Chondrocyte (in vitro differentiated cells): Measurements from ENCODE around the gene SEC23B. TPM values are rescaled to one million over a fixed set of nuclear protein-coding genes. Genes with fewer than 3 reads are reported as not detected.

ENCODE experiments used
- DNase-seq: peaks from one replicate; pipeline ENCODE4 v3.0.0; 2021; ENCODE audit warnings: mixed read lengths, low spot score
- H3K27ac Mint-ChIP-seq: one replicate; pipeline ENCODE4 v1.8.0; 2021; ENCODE audit warnings: mild to moderate bottlenecking, moderate library complexity, mixed read lengths; ENCODE audit not compliant: unreplicated experiment
- H3K27me3 Mint-ChIP-seq: 2 replicates; pipeline ENCODE4 v1.8.0; 2021; ENCODE audit warnings: low read depth, mixed read lengths
- H3K36me3 Mint-ChIP-seq: 2 replicates; pipeline ENCODE4 v1.8.0; 2021; ENCODE audit warnings: low read depth, mixed read lengths
- H3K4me1 Mint-ChIP-seq: 2 replicates; pipeline ENCODE4 v1.8.0; 2021; ENCODE audit warnings: low read depth, mild to moderate bottlenecking, mixed read lengths
- H3K4me3 Mint-ChIP-seq: one replicate; pipeline ENCODE4 v1.8.0; 2021; ENCODE audit warnings: mild to moderate bottlenecking, moderate library complexity, mixed read lengths; ENCODE audit not compliant: unreplicated experiment
- H3K9me3 Mint-ChIP-seq: 2 replicates; pipeline ENCODE4 v1.8.0; 2021; ENCODE audit warnings: low read depth, mixed read lengths
- long read RNA-seq: library from polyadenylated mRNA; stranded (forward); transcript quantifications from one replicate; pipeline ENCODE4 v2.0.0, GENCODE V29; 2021
- total RNA-seq: library from RNA; stranded (reverse); gene quantifications from 3 replicates; pipeline ENCODE4 v1.2.1, GENCODE V29; 2021
- TF ChIP-seq, protein P1 (sequence below): fragments of 200-600 bp; sonication (generic); IDR thresholded peaks from 2 replicates; pipeline ENCODE4 v1.5.0; 2021; ENCODE audit warnings: antibody characterized with exemption, mild to moderate bottlenecking, moderate library complexity

The SEC23B gene
- total RNA-seq: 38.5 to 53.9 TPM (median 38.9 TPM) in 3 replicates
- long read RNA-seq, transcript SEC23B-202 (20 exons, 3,464 nt): major isoform, 51 of 120 reads
- long read RNA-seq, transcript SEC23B-204 (20 exons, 3,484 nt): minor isoform, 49 of 120 reads
- long read RNA-seq, partial matches to known transcripts: 10 of 120 reads
- long read RNA-seq, other reads (novel, unspliced or antisense): 9 of 120 reads

DNA sequence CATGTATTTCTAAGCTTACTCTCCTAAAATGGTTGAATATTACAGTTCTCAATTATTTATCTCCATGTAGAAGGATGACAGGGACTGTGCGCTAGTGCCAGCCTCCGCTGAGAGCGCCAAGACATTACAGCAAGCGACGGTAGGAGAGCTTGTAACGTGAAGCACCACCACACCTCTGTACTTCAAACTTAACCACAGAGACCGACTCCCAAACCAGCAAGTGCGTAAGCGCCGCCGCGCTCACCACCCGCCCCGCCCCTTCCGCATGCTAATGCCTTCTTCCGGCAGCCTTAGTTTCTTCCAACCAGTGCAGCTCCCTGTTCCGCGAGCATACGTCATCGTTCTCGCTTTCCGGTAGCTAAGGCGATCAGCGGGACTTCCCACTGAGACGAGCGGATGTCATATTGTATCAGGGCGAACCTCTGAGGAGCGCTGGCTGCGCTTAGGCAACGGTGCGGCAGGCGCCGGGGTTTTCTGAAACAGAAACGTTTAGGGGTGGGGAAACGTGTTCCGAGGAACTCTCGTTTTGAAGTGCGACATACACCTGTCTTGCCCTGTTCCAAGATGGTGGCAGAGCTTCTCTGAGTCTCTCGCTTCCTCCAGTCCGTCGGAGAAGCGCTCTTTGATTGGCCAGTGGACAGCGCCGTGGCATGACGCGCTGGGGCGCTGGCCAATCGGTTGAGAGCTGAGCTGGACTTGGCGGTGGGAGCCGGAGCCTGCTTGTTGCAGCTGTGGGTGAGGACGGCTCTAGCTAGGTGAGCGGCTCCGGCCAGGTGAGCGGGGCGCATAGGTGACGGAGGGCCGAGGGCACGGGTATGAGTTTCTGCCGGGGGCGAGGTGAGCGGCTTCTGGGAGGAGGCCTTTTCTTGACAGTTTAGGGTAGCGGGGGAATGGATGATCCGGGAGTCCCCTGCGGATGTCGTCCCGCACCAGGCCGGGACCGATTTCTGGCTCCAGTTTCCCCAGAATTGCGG lies at the start of gene SEC23B:
SEC23B (plus strand) TSS at position 723 of the 974 bp plus-strand sequence. CDS start 2,896 bp downstream, outside the sequence.
- peak; percentile 97 for DNase-seq
- Mint-ChIP-seq H3K27ac (peak within 1 kb of the TSS; percentile 100), H3K9me3 (no peaks in the 10 kb centered on the region), H3K27me3 (no peaks in the 10 kb centered on the region), H3K4me3 (peak within 1 kb of the TSS; percentile 100), H3K4me1 (peaks cover 26% of the 10 kb centered on the region), H3K36me3 (peaks cover 12% of the 10 kb centered on the region)
- TF ChIP-seq, protein P1, sequence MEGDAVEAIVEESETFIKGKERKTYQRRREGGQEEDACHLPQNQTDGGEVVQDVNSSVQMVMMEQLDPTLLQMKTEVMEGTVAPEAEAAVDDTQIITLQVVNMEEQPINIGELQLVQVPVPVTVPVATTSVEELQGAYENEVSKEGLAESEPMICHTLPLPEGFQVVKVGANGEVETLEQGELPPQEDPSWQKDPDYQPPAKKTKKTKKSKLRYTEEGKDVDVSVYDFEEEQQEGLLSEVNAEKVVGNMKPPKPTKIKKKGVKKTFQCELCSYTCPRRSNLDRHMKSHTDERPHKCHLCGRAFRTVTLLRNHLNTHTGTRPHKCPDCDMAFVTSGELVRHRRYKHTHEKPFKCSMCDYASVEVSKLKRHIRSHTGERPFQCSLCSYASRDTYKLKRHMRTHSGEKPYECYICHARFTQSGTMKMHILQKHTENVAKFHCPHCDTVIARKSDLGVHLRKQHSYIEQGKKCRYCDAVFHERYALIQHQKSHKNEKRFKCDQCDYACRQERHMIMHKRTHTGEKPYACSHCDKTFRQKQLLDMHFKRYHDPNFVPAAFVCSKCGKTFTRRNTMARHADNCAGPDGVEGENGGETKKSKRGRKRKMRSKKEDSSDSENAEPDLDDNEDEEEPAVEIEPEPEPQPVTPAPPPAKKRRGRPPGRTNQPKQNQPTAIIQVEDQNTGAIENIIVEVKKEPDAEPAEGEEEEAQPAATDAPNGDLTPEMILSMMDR: no peak

DNA sequence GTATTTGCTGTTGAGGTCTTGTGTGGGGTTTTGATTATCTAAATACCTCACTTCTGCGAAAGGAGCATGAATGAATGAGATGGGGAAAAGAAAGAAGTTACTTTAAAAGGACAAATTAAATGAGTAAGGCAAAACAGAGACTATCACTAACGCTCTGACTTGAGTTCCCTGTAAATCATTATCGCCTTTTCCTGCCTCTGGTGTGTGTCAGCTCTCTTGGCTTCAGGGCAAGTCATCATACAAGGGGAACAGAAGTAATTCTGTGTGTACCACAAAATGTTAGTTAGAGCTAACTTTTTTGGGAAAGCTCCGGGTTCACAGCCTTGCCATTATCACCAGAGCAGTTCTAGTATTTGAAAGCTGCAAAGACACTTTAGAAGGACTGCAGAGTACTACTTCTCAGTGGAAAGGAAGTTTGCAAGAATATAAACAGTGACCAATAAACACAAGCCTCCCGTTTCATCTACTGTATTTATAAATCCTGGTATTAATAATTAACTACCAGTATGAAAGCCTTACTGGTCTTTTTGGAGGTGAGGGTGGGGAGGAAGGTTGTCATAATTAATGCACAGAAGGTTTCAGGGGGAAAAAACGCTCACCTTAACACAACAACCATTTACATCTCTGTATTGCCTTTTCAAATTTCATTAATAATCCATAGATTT lies 42.1 kb upstream of the SEC23B start:
- peak overlapping the region; percentile 96 for H3K4me3 Mint-ChIP-seq
- no peaks in the 10 kb centered on the region for H3K36me3 Mint-ChIP-seq
- DNase-seq: no peak
- H3K9me3 Mint-ChIP-seq: no peaks in the 10 kb centered on the region
- H3K4me1 Mint-ChIP-seq: peaks cover 28% of the 10 kb centered on the region
- no peak overlapping the region for H3K27ac Mint-ChIP-seq
- TF ChIP-seq, protein P1: no peak
- H3K27me3 Mint-ChIP-seq: no peaks in the 10 kb centered on the region

DNA sequence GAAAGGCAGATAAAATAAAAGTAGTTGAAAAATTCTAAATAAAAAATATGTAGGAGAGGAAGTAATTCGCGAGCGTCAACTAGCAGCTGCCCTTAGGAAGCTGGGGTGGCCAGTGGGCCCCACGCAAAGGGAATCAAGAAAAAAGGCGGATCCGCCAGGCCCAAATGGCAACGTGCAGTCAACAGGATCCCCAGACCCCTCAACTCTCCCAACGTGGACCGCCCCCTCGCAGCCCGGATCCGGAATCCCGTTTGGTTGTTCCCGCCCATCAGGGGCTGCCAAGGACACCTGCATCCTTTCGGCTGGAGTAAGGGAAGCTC lies 41.2 kb upstream of the SEC23B start:
- Mint-ChIP-seq H3K27ac (peak overlapping the region; percentile 99), H3K4me3 (peak overlapping the region; percentile 96), H3K27me3 (no peaks in the 10 kb centered on the region), H3K9me3 (no peaks in the 10 kb centered on the region), H3K36me3 (no peaks in the 10 kb centered on the region), H3K4me1 (peaks cover 28% of the 10 kb centered on the region)
- no peak for DNase-seq
- TF ChIP-seq, protein P1: no peak

DNA sequence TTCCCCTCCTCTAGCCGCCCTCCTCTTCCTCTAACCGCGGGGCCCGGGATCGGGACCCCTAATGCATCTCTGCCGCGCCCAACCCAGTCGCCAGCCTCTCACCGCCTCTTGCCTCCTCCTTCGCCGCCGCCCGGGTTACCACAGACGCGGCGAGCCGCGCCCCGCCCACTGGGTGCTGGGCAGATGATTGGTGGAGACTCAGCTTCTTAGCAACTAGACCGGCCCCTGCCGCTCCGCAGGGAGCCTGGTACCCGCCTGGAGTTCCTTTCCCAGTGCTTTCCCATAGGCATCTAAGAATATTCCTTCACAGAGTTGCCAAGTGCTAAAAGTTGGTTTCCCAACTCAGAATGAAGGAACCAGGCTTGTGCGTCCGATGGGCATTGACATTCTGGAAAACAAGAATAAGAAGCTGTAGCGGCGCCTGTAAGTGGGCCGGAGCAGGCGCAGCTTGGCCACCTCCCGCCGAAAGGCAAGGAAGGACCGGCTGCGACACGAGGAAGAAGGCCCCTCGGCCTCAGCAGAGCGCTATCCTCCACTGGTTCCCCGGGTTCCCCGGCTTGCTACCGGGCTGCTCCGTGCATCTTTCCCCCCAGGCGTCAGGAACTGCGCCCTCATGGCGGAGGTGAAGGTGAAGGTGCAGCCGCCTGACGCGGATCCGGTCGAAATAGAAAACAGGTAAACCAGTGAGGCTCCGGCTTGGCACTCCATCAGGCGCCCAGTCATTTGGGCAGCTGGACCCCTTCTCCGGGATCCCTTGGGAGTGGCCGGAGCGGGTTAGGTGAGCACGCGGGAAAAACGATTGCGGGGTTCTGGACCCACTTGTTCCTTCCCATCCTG lies 40.6 kb upstream of the SEC23B start, which contains the start of the genes DZANK1 and POLR3F:
DZANK1 (minus strand) TSS at position 137 of the 837 bp plus-strand sequence. CDS start 1,672 bp downstream, outside the sequence.
POLR3F (plus strand) TSS at position 497 of the 837 bp plus-strand sequence; CDS start at position 614, 117 bp downstream.
- peak; percentile 98 for DNase-seq
- TF ChIP-seq, protein P1: no peak

More for the DNA sequence above, 40.6 kb upstream of the SEC23B start, which contains the start of the genes DZANK1 and POLR3F:
- H3K27ac Mint-ChIP-seq: peak within 1 kb of the TSS; percentile 99
- H3K9me3 Mint-ChIP-seq: no peaks in the 10 kb centered on the region
- H3K4me3 Mint-ChIP-seq: peak within 1 kb of the TSS; percentile 96
- H3K36me3 Mint-ChIP-seq: no peaks in the 10 kb centered on the region
- H3K27me3 Mint-ChIP-seq: no peaks in the 10 kb centered on the region
- peaks cover 28% of the 10 kb centered on the region for H3K4me1 Mint-ChIP-seq
